Fibroblast of lung (primary cell): ENCODE results near the gene MBD3L5. TPM values are rescaled to one million over a fixed set of nuclear protein-coding genes. Genes with fewer than 3 reads are reported as not detected.

Source experiments
- DNase-seq, 2 donors: peaks; one replicate each; pipeline versions ENCODE4 v3.0.0 to v3.0.0-alpha.2; 2010; ENCODE audit warnings: low read depth in 2 of 2
- H2AFZ ChIP-seq: 2 replicates; pipeline ENCODE4 v1.5.1; 2012; ENCODE audit warnings: low read length, control low read depth, inconsistent platforms
- H3K27ac ChIP-seq: 2 replicates; pipeline ENCODE4 v1.5.1; 2011; ENCODE audit warnings: low read length, control low read depth; ENCODE audit not compliant: insufficient read depth
- H3K27me3 ChIP-seq: 2 replicates; pipeline ENCODE4 v1.5.1; 2011; ENCODE audit warnings: mild to moderate bottlenecking, low read length; ENCODE audit not compliant: control insufficient read depth, insufficient read depth
- H3K36me3 ChIP-seq: 2 replicates; pipeline ENCODE4 v1.5.1; 2011; ENCODE audit warnings: low read length; ENCODE audit not compliant: control insufficient read depth, insufficient read depth
- H3K4me1 ChIP-seq: 2 replicates; pipeline ENCODE4 v1.5.1; 2011; ENCODE audit warnings: low read length; ENCODE audit not compliant: control insufficient read depth, insufficient read depth; ENCODE audit errors: extremely low read depth
- H3K4me2 ChIP-seq: 2 replicates; pipeline ENCODE4 v1.5.1; 2011; ENCODE audit warnings: low read length, control low read depth; ENCODE audit not compliant: insufficient read depth; ENCODE audit errors: extremely low read depth
- H3K4me3 ChIP-seq, 4 experiments: fragments of 200-600 bp in 1 of 4; sonication (generic) in 1 of 4; replicated peaks in 1 of 4; 2 replicates each; pipeline ENCODE4 v1.5.1; 2011 to 2016; ENCODE audit warnings: low read length in 4 of 4, low read depth in 3 of 4, mild to moderate bottlenecking in 3 of 4, control low read depth in 2 of 4, inconsistent platforms in 1 of 4, mixed read lengths in 1 of 4; ENCODE audit not compliant: insufficient read depth in 1 of 4; ENCODE audit errors: control extremely low read depth in 1 of 4
- H3K79me2 ChIP-seq: 2 replicates; pipeline ENCODE4 v1.5.1; 2012; ENCODE audit warnings: mild to moderate bottlenecking, low read length, inconsistent platforms; ENCODE audit not compliant: control insufficient read depth, insufficient read depth
- H3K9ac ChIP-seq: 2 replicates; pipeline ENCODE4 v1.5.1; 2011; ENCODE audit warnings: mild to moderate bottlenecking, low read length, control low read depth; ENCODE audit not compliant: insufficient read depth
- H3K9me3 ChIP-seq: 2 replicates; pipeline ENCODE4 v1.5.1; 2012; ENCODE audit warnings: low read depth, low read length; ENCODE audit not compliant: control insufficient read depth, insufficient read depth
- H4K20me1 ChIP-seq: 2 replicates; pipeline ENCODE4 v1.5.1; 2011; ENCODE audit warnings: low read length; ENCODE audit not compliant: control insufficient read depth, insufficient read depth; ENCODE audit errors: extremely low read depth
- CTCF ChIP-seq, 2 donors: IDR thresholded peaks in 1 of 2; conservative IDR thresholded peaks in 1 of 2; 1 replicate in 1 of 2; 2 replicates in 1 of 2; pipeline ENCODE4 v1.5.1; 2011 to 2012; ENCODE audit warnings: low read length in 2 of 2, control low read depth in 1 of 2, inconsistent platforms in 1 of 2, low read depth in 1 of 2, mild to moderate bottlenecking in 1 of 2
- EZH2 ChIP-seq: IDR thresholded peaks from 2 replicates; pipeline ENCODE4 v1.5.1; 2012; ENCODE audit warnings: low read length, control low read depth, mild to moderate bottlenecking; ENCODE audit errors: missing control alignments
- polyA plus RNA-seq, 2 donors: library from polyadenylated mRNA; depleted of rRNA in 1 of 2; stranded (reverse) in 1 of 2; unstranded in 1 of 2; fragments of >200 nt; gene quantifications; 2 replicates each; pipeline ENCODE4 v1.2.1, GENCODE V29; 2011 to 2012; ENCODE audit warnings: missing spikeins in 1 of 2
- total RNA-seq: library from RNA; depleted of rRNA; stranded (reverse); fragments of >200 nt; gene quantifications from 2 replicates; pipeline ENCODE4 v1.2.1, GENCODE V29; 2014

Gene MBD3L5
- total and polyA plus RNA-seq, 2 donors (not counting 1 experiment from before 2014, with no cell fraction given) = not detected

GRCh38 chr19:7068599-7068998 is 38.2 kb downstream of the MBD3L5 start:
- Histone ChIP-seq H3K4me3 (peak overlapping the region in 2 of 4 experiments; percentile 3 to 33), H3K27ac (no peak overlapping the region), H3K9me3 (no peaks in the 10 kb centered on the region), H2AFZ (peak overlapping the region; percentile 57), H3K4me2 (no peak overlapping the region), H4K20me1 (no peaks in the 10 kb centered on the region), H3K36me3 (peaks cover 9% of the 10 kb centered on the region), H3K9ac (no peak overlapping the region), H3K79me2 (peaks cover 9% of the 10 kb centered on the region), H3K4me1 (no peaks in the 10 kb centered on the region), H3K27me3 (no peaks in the 10 kb centered on the region)
- TF ChIP-seq CTCF (conservative IDR thresholded peaks at IDR 0.05 in 1 of 2, IDR thresholded peaks at IDR 0.05 in 1 of 2; ENCODE audit: low read depth in 1 of 2, low read length in 2 of 2) (no peak), EZH2 (no peak)
- DNase-seq = no peak

- Histone ChIP-seq H3K9me3 (no peaks in the 10 kb centered on the region), H4K20me1 (no peaks in the 10 kb centered on the region), H3K9ac (peak within 1 kb of the TSS; percentile 91), H3K4me3 (peak within 1 kb of the TSS; percentile 93 to 100 (median 98)), H3K36me3 (peaks cover 10% of the 10 kb centered on the region), H3K27ac (peak within 1 kb of the TSS; percentile 86), H3K4me1 (no peaks in the 10 kb centered on the region), H3K79me2 (peaks cover 9% of the 10 kb centered on the region), H3K27me3 (no peaks in the 10 kb centered on the region), H3K4me2 (peak within 1 kb of the TSS; percentile 93), H2AFZ (peak within 1 kb of the TSS; percentile 98)
- peak; percentile 96 for DNase-seq
- TF ChIP-seq EZH2 = no peak
- TF ChIP-seq CTCF (conservative IDR thresholded peaks at IDR 0.05 in 1 of 2, IDR thresholded peaks at IDR 0.05 in 1 of 2; ENCODE audit: low read depth in 1 of 2, low read length in 2 of 2) = no peak
Observed at GRCh38 chr19:7069042-7069903, 38.9 kb downstream of the MBD3L5 start, which contains the start of gene ZNF557. Gene ZNF557 (plus strand): TSS chr19:7069703. CDS start chr19:7075075, 5,372 bp downstream.

DNA sequence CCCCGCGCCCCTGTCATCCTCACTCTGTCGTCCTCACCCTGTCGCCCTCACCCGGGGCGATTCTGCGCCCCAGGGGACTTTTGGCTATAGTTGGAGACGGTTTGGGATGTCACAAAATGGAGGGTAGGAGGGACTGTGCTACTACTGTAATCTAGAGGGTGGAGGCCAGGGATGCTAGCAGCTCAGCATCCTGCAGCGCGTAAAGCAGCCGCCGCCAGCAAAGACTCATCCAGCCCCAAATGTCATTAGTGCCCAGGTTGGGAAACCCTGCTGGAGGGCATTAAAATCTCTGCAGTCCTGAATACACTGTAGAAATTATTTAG is 39.5 kb downstream of the MBD3L5 start:
- no peaks in the 10 kb centered on the region for H3K4me1 ChIP-seq
- H2AFZ ChIP-seq = peak overlapping the region; percentile 83
- H3K27me3 ChIP-seq = no peaks in the 10 kb centered on the region
- peaks cover 9% of the 10 kb centered on the region for H3K79me2 ChIP-seq
- peak overlapping the region; percentile 93 to 100 (median 98) for H3K4me3 ChIP-seq
- H3K4me2 ChIP-seq = peak overlapping the region; percentile 93
- DNase-seq = no peak
- H3K9ac ChIP-seq = peak overlapping the region; percentile 91
- H3K36me3 ChIP-seq = peaks cover 14% of the 10 kb centered on the region
- peak overlapping the region; percentile 86 for H3K27ac ChIP-seq
- no peaks in the 10 kb centered on the region for H3K9me3 ChIP-seq
- no peak for TF ChIP-seq EZH2
- TF ChIP-seq CTCF (conservative IDR thresholded peaks at IDR 0.05 in 1 of 2, IDR thresholded peaks at IDR 0.05 in 1 of 2; ENCODE audit: low read depth in 1 of 2, low read length in 2 of 2) = no peak
- H4K20me1 ChIP-seq = no peaks in the 10 kb centered on the region
